HG03378 (cell line): ENCODE data around the gene CPLX4.

Experiments
- ATAC-seq: cut with Tn5 transposase; IDR thresholded peaks from one replicate; pipeline ENCODE4 v1.9.1; 2021; ENCODE audit warnings: mild to moderate bottlenecking, moderate library complexity; ENCODE audit not compliant: unreplicated experiment

The CPLX4 gene, protein sequence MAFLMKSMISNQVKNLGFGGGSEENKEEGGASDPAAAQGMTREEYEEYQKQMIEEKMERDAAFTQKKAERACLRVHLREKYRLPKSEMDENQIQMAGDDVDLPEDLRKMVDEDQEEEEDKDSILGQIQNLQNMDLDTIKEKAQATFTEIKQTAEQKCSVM

DNA sequence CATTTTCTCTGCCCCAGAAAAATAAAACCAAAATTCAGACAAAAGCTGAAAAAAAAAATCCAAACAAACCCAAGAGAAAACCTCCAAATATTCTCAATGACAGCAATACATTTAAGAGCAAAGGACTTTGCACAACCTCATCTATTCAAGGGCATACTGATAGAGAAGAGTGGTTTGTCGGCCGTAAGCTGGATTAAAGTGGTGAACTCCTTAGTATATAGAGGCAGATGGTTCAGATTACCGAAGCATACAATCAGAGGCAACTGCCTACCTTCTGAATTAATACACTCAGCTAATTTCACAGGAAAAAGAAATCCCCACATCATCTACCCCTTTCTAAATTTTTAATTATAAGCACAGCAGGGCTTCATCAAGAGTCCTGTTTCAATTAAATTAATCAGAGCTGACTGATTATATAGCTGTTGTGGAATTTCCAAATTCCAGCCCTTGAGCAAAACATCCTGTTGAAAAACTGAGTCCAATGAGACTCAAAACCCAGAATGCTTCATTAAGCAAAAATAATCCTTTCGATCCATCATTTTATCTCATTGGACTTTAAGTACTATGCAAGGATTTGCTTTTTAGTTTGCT is at the start of gene CPLX4:
CPLX4 (minus strand) TSS at position 190 of the 591 bp plus-strand sequence; CDS start at position 3, 187 bp downstream.
- ATAC-seq, result no peak

DNA sequence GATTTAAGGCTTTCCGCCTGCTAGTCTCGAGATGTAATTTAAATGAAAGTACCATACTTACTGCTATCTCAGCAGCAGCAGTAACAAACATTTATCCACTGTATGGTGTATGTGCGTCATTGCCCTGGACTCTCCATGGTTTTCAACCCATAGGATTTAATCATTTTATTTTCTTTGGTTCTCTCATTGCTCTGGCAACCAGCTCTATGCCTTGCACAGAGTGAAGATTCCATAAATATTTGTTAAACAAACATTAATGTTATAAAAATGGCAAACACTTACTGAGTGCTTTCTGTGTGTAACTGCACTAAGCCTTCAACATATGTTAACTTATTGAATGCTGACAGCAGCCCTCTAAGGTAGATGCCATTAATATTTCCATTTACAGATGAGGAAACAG is 41.9 kb upstream of the CPLX4 start:
- no peak for ATAC-seq

DNA sequence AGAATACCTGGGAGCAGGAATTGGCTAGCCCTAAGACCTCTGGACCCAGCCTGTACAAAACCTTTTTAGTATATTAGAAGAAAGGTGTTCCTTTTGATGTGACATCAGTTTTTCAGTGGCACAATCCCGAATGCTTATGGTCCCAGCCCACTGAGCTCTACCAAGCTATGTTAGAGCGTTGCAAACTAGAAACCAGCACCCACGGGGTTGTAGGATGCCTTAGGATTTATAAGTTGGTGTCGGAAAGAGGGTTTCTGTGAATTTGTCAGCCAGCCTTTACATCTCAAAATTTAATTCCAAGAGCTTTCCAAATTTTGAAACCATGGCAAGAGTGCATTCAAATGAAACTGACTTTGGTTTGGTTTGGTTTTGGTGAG is 41.1 kb upstream of the CPLX4 start:
- peak; percentile 21 for ATAC-seq

DNA sequence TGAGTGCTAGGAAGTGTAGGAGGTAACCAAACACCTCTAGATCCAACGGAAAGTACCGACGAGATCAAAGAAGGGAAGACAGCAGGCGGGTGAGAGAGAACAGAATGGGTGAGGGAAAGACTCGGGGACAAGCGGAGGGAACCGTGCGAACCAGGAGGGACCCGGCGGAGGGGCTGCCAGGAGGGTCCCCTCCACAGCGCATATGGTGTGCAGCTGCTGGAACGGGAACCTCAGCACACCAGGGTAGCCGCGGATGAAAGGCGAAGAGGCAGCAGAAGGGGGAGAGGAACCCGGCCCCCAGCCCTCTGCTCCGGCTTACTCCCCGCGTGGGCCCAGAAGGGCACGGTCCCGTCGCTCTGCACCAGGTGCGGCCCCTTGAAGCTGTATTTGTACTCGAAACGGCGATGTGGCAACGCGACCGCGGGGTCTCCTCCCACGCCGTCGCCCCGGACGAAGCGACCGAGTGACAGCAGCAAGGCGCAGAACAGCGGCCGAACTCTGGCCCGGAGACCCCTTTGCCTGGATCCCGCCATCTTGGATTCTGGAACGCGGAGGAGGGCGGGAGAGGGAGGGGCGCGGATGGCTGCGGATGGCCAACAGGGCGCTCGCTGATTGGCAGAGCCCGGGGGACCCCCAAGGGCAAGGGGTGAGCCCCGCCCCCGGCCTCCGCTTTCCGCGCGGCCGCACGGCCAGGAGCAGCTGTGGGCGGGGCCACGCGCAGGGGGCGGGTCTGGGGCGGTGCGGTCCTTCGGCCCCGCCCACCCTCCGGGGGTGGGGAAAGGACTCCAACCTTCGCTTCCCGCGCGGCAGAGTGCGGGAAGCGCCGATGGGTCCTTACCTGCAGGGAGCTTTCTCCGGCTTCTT is 40.5 kb upstream of the CPLX4 start, which contains the start of gene LMAN1:
LMAN1 (minus strand) TSS at position 554 of the 864 bp plus-strand sequence; CDS start at position 533, 21 bp downstream.
- peak; percentile 75 for ATAC-seq

DNA sequence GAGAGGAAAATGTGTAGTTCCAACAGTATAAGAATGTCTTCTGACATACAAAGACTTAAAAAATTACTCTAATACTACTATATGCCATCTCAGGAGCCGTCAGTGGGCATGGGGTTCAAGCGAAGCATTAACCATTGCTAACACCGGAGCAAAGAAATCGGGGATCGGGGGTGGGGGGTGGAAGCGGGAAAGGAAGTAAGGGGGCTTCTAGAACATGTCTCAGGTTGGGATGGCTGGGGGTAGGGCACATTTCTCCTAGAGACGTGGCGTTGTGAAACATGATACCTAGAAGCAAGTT is 39.9 kb upstream of the CPLX4 start:
- no peak for ATAC-seq

DNA sequence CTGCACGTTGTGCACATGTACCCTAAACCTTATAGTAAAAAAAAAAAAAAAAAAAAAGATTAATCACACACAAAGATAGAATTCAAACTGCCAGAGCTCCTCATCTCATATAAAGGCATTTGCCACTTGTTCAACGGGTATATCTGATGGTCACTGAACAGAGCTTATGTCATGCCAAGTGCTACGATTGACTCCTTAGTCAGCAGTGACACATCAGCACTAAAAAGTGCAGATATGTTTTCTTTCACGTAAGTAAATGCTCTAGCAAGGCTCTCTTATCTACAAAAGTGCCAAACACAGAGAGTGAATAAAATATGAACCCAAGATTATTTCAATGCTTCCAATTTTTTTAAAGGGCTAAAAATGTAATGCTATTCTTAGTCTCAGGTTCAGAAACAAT is 39.5 kb upstream of the CPLX4 start:
- no peak for ATAC-seq

DNA sequence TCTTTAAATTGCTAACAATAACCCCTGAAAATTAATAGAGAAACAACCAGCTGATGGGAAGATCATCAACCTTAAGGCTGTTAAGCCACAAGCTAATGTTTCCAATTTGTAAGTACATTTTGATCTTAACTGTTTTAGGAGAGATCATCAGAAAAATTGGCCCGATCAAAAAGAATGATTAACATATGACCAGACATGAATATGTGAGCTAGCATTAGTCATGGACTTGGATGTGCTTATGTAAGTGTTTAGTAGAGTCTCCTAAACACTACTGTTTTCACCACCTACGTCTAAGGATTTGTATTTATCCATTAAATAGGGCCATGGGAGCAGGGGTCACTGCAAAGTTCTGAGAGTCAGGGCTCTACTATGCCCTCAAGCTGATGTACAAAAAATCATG is 36.3 kb upstream of the CPLX4 start:
- ATAC-seq, result no peak

DNA sequence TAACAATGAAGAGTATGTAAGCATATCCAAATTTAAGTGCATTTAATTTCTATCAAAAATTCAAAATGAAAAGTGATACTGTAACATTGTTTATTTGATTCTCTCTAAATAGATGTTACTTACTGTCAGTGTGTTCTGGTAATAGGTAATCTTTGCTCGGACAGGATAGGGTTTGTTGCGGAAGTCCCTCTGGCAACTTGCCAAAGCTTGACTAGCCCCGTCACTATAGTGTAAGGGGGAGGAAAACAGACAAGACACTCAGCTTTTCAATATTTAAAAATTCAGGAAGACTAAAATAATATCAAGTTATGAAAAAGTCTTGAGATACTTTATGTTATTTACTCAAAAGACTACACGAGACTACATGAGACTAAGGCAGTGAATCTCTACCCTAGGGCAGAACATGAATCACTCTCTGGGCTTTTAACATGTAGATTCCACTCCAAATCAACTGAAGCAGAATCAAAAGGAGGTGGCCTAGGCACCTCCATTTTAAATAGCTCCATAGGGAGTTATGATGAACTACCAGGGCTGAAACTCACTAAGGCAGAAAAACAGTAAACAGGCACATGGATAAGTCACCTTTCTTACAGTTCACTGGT is 34.7 kb upstream of the CPLX4 start:
- no peak for ATAC-seq

DNA sequence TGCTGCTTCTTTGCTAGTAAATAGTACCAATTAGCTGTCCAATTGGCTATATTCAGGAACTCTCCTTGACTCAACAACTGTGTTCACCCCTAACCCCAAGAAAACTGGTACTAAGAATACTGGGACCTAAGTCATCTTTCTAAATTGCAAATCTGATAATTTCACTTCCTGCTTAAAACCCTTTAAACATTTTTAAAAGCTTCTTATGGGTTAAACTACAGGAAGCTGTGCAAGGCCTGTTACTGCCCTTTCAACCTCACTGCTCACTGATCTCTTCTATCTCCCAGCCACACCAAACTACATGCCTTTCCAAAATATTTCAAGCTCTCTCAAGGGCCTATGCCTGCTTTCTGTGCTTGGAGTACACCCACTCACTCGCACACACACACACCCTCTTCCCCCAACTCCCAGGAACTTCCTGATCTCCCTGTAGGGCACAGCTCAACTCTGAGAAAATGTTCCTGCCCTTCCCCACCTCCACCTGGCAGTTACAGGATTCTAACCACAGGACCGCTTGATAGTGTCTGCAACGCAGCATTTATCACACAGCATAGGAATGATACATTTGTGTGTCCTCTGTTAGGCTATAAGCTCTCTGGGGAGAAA is 33.9 kb upstream of the CPLX4 start:
- no peak for ATAC-seq

DNA sequence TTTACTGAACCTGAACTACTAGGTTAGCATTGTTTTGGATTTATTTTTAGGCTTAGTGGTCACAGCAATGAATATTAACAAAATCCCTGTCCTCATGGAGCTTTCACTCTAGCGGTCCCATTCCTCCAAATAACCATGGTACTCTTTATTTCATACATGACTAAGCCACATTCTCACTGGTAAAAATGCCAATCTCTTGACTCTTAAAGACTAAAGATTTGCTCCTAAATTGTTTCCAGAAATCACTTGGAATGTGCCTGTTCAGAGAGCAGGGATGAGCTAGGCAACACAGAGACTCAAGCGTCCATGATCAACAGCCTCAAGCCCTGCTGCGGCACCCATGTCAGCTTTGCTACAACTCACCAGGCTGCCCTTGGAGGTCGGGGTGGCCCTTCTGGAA is 27.1 kb upstream of the CPLX4 start:
- ATAC-seq, result no peak

DNA sequence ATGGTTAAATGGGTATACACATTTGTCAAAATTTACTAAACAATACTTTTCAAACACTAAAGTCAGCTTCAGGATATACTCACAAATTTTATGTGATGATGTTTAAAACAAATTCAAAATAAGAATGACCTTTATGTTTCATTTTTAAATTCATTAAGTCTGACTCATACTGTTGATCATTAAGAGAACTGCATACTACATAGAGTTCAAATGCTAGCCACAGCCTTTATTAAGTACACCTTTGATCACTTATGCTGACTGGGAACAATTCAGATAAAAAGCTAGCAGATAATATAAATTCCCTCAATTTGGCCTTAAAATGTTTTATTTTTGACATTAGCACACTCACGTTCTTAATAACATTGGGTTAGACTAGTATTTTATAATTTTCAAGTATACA is 26.5 kb upstream of the CPLX4 start:
- no peak for ATAC-seq

DNA sequence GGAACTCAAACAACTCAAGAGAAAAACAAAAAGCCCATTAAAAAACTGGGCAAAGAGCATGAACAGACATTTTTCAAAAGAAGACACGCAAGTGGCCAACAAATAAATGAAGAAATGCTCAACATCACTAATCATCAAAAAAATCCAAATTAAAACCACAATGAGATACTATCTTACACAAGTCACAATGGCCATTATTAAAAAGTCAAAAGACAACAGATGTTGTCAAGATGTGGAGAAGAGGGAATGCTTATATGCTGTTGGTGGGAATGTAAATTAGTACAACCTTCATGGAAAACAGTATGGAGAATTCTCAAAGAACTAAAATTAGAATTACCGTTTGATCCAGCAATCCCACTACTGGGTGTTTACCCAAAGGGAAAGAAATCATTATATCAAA is 25.5 kb upstream of the CPLX4 start:
- ATAC-seq, result no peak

DNA sequence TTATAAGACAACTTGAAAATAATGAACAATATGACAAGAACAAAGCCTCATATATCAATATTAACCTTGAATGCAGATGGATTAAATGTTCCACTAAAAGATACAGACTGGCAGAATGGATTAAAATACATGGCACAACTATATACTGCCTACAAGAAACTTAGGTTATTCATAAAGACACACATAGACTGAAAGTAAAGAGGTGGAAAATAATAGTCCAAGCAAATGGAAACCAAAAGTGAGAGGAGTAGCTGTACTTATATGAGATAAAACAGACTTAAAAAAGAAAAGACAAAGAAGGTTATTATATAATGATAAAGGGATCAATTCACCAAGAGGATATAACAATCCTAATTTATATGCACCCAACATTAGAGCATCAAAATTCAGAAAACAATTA is 22.4 kb upstream of the CPLX4 start:
- no peak for ATAC-seq

DNA sequence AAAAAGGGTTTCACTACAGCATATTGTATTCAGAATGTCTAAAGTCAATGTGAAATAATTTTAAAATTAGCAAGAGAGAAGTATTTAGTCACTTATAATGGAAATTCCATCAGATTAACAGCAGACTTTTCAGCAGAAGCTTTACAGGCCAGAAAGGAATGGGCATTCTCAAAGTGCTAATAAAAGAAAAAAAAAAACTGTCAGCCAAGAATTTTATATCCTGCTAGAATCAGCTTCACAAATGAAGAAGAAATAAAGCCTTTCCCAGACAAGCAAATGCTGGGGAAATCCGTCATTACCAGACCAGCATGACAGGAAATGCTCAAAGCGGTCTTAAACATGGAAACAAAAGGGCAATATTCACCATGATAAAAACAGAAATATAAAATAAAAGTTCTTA is 21.9 kb upstream of the CPLX4 start:
- ATAC-seq, result no peak

DNA sequence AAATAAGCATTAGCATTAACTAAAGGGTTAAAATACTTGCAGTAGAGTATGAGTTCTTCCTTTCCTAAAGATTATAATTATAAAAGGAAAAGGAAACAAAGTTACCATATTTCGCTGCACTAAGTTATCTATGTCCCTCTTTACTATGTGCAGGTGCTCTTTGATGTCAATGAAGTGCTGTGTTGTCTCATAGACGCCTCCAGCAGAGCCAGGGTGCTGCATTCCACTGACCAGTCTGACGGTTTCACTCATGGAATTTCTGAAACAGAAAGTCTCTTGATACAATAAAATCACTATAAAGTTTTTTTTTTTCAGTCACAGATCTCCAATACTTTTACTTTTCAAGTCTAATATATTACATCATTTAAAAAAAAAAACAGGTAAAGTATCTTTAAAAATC is 14.5 kb upstream of the CPLX4 start:
- no peak for ATAC-seq

DNA sequence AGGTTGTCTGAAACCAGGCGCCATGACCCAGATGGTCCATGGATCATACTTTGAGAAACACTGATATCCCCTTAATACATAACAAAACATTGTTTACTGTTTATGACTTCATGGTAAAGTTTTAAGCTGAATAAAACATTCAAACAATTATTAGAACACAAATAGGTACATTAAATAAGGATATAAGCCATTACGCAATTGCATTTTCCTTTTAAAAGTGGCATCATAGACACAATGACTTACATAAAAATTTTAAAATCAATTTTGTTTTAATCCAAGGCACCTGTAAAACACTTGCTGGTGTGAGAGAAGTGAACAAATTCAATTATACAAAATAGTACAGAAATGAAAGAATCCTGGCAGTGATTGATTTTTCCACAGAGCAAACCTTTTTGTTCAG is 10.2 kb upstream of the CPLX4 start:
- ATAC-seq, result no peak

DNA sequence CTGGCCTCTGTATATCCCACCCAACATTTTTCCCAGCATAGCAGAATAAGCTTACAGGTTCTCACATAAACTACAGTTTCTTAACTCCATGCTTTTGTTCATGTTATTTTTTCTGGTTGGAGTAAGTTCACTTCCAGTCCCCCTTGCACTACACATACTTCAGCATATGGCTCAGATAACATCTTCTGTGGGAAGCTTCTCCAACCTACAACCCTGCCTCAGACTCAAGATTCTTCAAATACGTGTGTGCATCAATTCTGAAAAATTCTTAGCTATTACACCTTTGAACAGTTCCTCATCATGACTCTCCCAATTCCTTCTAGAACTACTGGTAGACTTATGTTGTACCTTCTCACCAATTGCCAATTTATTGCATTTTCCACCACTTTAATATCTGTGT is 7.5 kb upstream of the CPLX4 start:
- no peak for ATAC-seq

DNA sequence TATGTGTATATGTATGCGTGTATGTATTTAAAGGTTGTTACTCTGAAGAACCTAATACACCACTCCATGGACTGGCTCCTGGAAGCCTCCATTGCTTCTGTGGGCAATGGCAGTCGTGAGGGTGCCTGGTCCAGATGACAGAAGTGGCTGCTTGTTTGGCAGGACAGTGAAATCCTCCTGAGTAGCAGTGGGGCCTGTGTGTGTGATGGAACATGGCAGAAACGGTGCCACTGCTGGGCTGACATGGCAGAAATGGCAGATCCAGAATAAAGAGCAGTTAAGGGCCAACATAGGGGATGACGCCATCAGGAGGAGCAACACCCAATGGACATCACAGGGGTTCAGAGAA is 6.1 kb upstream of the CPLX4 start:
- no peak for ATAC-seq

DNA sequence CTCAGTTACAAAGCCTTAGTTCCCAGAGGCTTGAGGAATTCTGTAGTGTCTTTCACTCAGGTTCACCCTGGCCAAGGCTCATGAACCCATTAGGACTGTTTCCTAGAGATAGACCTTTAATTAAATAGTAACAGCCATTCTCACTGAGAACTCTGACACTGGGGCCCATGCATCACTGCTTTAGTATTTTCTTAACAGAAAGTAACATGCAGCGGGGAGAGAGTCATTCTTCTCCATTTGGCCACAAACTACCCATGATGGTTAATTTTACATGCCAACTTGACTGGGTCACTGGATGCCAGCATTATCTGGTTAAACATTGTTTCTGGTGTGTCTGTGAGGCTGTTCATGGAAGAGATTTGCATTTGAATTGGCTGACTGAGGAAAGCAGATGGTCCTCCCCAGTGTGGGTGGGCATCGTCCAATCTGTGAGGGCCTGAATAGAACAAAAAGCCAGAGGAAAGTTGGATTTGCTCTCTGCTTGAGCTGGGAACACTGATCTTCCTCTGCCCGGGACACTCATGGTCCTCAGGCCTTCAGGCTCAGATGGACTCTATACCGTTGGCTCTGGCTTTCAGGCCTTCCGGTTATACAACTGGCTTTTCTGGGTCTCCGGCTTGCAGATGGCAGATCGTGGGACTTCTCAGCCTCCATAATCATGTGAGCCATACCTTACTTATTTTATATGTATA is 5.6 kb upstream of the CPLX4 start:
- ATAC-seq, result no peak

DNA sequence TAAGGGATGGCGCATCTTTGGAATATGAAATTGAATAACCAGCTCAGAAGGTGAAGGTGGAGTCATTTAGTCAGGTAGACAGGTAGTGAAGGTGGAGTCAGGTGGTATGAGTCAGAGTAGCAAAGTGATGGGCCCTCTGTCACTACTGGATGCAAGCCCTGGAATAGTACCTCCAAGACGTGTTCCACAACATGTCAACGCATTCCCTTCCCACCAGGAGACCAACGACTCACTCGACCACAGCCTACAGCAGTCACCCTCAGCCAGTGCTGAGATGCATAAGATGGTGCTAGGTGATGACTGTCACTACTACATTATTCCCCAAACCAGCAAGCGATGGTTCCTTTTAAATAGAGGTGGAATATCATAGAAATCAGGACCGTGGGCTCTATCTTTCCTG is 6.8 kb downstream of the CPLX4 start:
- no peak for ATAC-seq

DNA sequence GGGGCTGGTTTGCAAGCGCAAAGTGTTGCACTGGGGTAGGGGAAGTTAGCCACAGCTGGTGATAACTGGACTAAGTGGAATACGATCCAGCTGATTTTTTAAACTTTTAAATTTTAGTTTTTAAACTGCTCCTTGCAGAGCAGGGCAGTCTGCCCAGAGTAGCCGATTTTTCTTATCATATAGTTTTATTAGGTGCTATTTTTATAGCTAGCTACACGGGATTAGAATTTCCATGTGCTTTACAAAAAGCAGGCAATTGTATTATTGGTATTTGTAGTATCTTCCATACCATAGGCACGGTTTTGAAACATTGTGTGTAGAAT is 9.6 kb downstream of the CPLX4 start:
- no peak for ATAC-seq
